ENCODE measurements around the gene SUN2.

Gene SUN2

GRCh38 chr22:38721551-38721950 lies 34.2 kb downstream of the SUN2 start:
- H3K79me2 ChIP-seq (ENCODE audit: low read length) = peaks cover 16% of the 10 kb centered on the region
- H4K20me1 ChIP-seq (ENCODE audit: insufficient read depth, low read length) = peaks cover 18% of the 10 kb centered on the region
- H3K4me2 ChIP-seq (ENCODE audit: low read length) = no peak overlapping the region
- no peak overlapping the region for H2AFZ ChIP-seq (ENCODE audit: low read depth, low read length)
- H3K4me1 ChIP-seq (ENCODE audit: low read length) = no peaks in the 10 kb centered on the region
- TF ChIP-seq EZH2phosphoT487 (IDR thresholded peaks at IDR 0.05; ENCODE audit: low read depth) (no peak), CTCF (IDR thresholded peaks at IDR 0.05; ENCODE audit: low read depth, low read length) (no peak)
- no peaks in the 10 kb centered on the region for H3K27me3 ChIP-seq (ENCODE audit: low read depth, low read length)
- no peak overlapping the region for H3K9ac ChIP-seq (ENCODE audit: low read length)
- no peak overlapping the region for H3K4me3 ChIP-seq (ENCODE audit: low read length)
- H3K27ac ChIP-seq (ENCODE audit: low read length) = no peak overlapping the region
- H3K36me3 ChIP-seq (replicated peaks; ENCODE audit: low read depth, low read length) = peaks cover 75% of the 10 kb centered on the region
- H3K9me3 ChIP-seq (ENCODE audit: insufficient read depth, low read length) = no peaks in the 10 kb centered on the region

- Histone ChIP-seq H3K27me3 (ENCODE audit: low read depth, low read length) (no peaks in the 10 kb centered on the region), H2AFZ (ENCODE audit: low read depth, low read length) (no peak overlapping the region), H3K4me3 (ENCODE audit: low read length) (no peak overlapping the region), H3K27ac (ENCODE audit: low read length) (no peak overlapping the region), H3K9me3 (ENCODE audit: insufficient read depth, low read length) (no peaks in the 10 kb centered on the region), H4K20me1 (ENCODE audit: insufficient read depth, low read length) (peaks cover 30% of the 10 kb centered on the region), H3K9ac (ENCODE audit: low read length) (no peak overlapping the region), H3K4me2 (ENCODE audit: low read length) (no peak overlapping the region), H3K4me1 (ENCODE audit: low read length) (no peaks in the 10 kb centered on the region), H3K36me3 (replicated peaks; ENCODE audit: low read depth, low read length) (peaks cover 74% of the 10 kb centered on the region), H3K79me2 (ENCODE audit: low read length) (peaks cover 28% of the 10 kb centered on the region)
- TF ChIP-seq EZH2phosphoT487 (IDR thresholded peaks at IDR 0.05; ENCODE audit: low read depth) (no peak), CTCF (IDR thresholded peaks at IDR 0.05; ENCODE audit: low read depth, low read length) (no peak)
These were observed 35.4 kb downstream of the SUN2 start for GRCh38 chr22:38720350-38720749.

GRCh38 chr22:38719196-38719595 lies 36.6 kb downstream of the SUN2 start:
- no peaks in the 10 kb centered on the region for H3K4me1 ChIP-seq (ENCODE audit: low read length)
- peaks cover 40% of the 10 kb centered on the region for H3K79me2 ChIP-seq (ENCODE audit: low read length)
- H3K4me3 ChIP-seq (ENCODE audit: low read length) = no peak overlapping the region
- H4K20me1 ChIP-seq (ENCODE audit: insufficient read depth, low read length) = peaks cover 41% of the 10 kb centered on the region
- H3K27ac ChIP-seq (ENCODE audit: low read length) = no peak overlapping the region
- no peaks in the 10 kb centered on the region for H3K9me3 ChIP-seq (ENCODE audit: insufficient read depth, low read length)
- TF ChIP-seq EZH2phosphoT487 (IDR thresholded peaks at IDR 0.05; ENCODE audit: low read depth) (no peak), CTCF (IDR thresholded peaks at IDR 0.05; ENCODE audit: low read depth, low read length) (no peak)
- H2AFZ ChIP-seq (ENCODE audit: low read depth, low read length) = no peak overlapping the region
- no peak overlapping the region for H3K9ac ChIP-seq (ENCODE audit: low read length)
- H3K4me2 ChIP-seq (ENCODE audit: low read length) = no peak overlapping the region
- no peaks in the 10 kb centered on the region for H3K27me3 ChIP-seq (ENCODE audit: low read depth, low read length)
- peaks cover 66% of the 10 kb centered on the region for H3K36me3 ChIP-seq (replicated peaks; ENCODE audit: low read depth, low read length)

GRCh38 chr22:38718414-38718813 lies 37.4 kb downstream of the SUN2 start:
- H3K27me3 ChIP-seq (ENCODE audit: low read depth, low read length) = no peaks in the 10 kb centered on the region
- peaks cover 59% of the 10 kb centered on the region for H3K36me3 ChIP-seq (replicated peaks; ENCODE audit: low read depth, low read length)
- peaks cover 47% of the 10 kb centered on the region for H3K79me2 ChIP-seq (ENCODE audit: low read length)
- H3K9ac ChIP-seq (ENCODE audit: low read length) = no peak overlapping the region
- no peak overlapping the region for H3K4me3 ChIP-seq (ENCODE audit: low read length)
- no peaks in the 10 kb centered on the region for H3K4me1 ChIP-seq (ENCODE audit: low read length)
- H4K20me1 ChIP-seq (ENCODE audit: insufficient read depth, low read length) = peaks cover 47% of the 10 kb centered on the region
- H2AFZ ChIP-seq (ENCODE audit: low read depth, low read length) = no peak overlapping the region
- H3K4me2 ChIP-seq (ENCODE audit: low read length) = no peak overlapping the region
- H3K9me3 ChIP-seq (ENCODE audit: insufficient read depth, low read length) = no peaks in the 10 kb centered on the region
- no peak overlapping the region for H3K27ac ChIP-seq (ENCODE audit: low read length)
- TF ChIP-seq CTCF (IDR thresholded peaks at IDR 0.05; ENCODE audit: low read depth, low read length) (no peak), EZH2phosphoT487 (IDR thresholded peaks at IDR 0.05; ENCODE audit: low read depth) (no peak)
